GM12892 (cell line): ENCODE data around the gene VN1R2.
"Not testable (repeated sequence)": the region's sequence is repeated elsewhere in the genome, so short reads cannot be mapped to it uniquely, and the experiment has no call there.

Experiments
- POLR2A ChIP-seq: IDR thresholded peaks from 2 replicates; pipeline ENCODE4 v1.6.1; 2011; ENCODE audit warnings: low read depth, low read length, control low read depth
- POLR2AphosphoS5 ChIP-seq: IDR thresholded peaks from 2 replicates; pipeline ENCODE4 v1.6.1; 2011; ENCODE audit warnings: low read depth, low read length, control low read depth

DNA sequence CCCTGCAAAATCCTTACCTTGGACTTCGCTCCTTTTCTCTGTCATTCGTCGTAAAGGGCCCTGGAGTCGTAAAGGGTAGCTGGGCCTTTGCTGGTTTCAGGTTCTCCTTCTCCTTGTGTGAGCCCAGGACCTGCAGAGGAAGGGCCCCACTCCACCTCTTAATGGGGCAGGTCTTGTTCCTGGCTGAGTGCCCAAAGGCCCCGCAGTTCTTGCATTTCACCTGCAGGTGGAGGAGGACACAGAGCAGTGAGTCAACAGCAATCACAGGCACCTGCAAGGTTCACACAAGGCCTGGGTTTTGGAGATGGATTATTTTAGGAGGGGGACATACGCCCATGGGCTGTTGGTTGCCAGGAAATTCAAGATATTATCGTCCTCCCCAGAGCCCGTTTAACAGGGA lies 43.2 kb downstream of the VN1R2 start:
- TF ChIP-seq POLR2A, POLR2AphosphoS5: not testable (repeated sequence)
